ENCODE results near the gene S100A1.

Gene S100A1

GRCh38 chr1:153606194-153606593 lies 22.0 kb upstream of the S100A1 start:
- no peak overlapping the region for H2AFZ ChIP-seq (ENCODE audit: low read length)
- no CpG with 5 or more reads among the region's 11 CpGs for WGBS, 2 donors (ENCODE audit: extremely low coverage in 2 of 2, insufficient read length in 2 of 2, insufficient replicate concordance in 1 of 2)
- H3K18ac ChIP-seq (ENCODE audit: low read length): no peak overlapping the region
- H2BK5ac ChIP-seq (ENCODE audit: low read length): no peak overlapping the region
- no peak overlapping the region for H3K23ac ChIP-seq (ENCODE audit: low read depth, low read length, poor library complexity)
- no peak overlapping the region for H2BK120ac ChIP-seq (ENCODE audit: low read depth, low read length)
- H3K4ac ChIP-seq (ENCODE audit: low read length): no peak overlapping the region
- H3K36me3 ChIP-seq (replicated peaks in 1 of 2; ENCODE audit: control insufficient read depth in 2 of 2, insufficient read depth in 2 of 2, low read length in 2 of 2): no peaks in the 10 kb centered on the region
- H3K14ac ChIP-seq (ENCODE audit: low read length): no peak overlapping the region
- no peaks in the 10 kb centered on the region for H3K27me3 ChIP-seq (ENCODE audit: control insufficient read depth in 3 of 3, insufficient read depth in 3 of 3, low read depth in 1 of 3, low read length in 3 of 3)
- H3K27ac ChIP-seq (replicated peaks; ENCODE audit: low read length): no peak overlapping the region
- no peak overlapping the region for H2BK15ac ChIP-seq (ENCODE audit: low read length)
- H3K79me1 ChIP-seq (ENCODE audit: low read depth, low read length): no peaks in the 10 kb centered on the region
- H4K8ac ChIP-seq (ENCODE audit: low read depth, low read length): no peak overlapping the region
- no peak for DNase-seq (ENCODE audit: low spot score)
- H3K9ac ChIP-seq (ENCODE audit: low read depth, low read length, poor library complexity): no peak overlapping the region
- H3K4me3 ChIP-seq (ENCODE audit: low read length in 2 of 2): no peak overlapping the region
- no peak overlapping the region for H2AK5ac ChIP-seq (ENCODE audit: low read depth, low read length)
- no peaks in the 10 kb centered on the region for H3K9me3 ChIP-seq (replicated peaks in 1 of 2; ENCODE audit: control insufficient read depth in 2 of 2, insufficient read depth in 1 of 2, low read depth in 1 of 2, low read length in 2 of 2)
- H4K91ac ChIP-seq (ENCODE audit: low read depth, low read length, poor library complexity): no peak overlapping the region
- H3K4me1 ChIP-seq (ENCODE audit: control insufficient read depth in 2 of 2, insufficient read depth in 1 of 2, low read depth in 1 of 2, low read length in 2 of 2): peaks cover 12 to 17% of the 10 kb centered on the region in 2 donors
- H3K4me2 ChIP-seq (ENCODE audit: insufficient read depth, low read length, poor library complexity, severe bottlenecking): no peak overlapping the region
- no peak overlapping the region for H2BK12ac ChIP-seq (ENCODE audit: low read length)

DNA sequence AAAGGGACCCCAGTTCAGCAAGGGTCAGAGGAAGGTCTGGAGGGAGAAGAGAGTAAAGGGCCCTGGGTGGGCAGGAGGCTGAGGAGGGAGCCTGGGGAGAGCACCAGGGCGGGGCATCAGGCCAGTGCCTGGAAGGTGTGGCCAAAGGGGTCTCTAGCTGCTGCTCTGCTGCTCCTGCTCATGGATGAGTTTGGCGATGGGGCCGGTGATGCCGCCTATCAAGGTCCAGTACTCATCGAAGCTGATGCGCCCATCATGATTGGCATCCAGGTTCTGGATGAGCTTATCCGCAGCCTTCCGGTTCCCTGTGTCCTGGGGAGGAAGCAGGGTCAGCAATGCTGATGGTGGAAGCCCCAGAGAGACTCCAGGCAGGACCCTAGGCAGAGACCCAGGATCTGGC lies 20.9 kb upstream of the S100A1 start:
- Histone ChIP-seq H3K79me1 (ENCODE audit: low read depth, low read length) (no peaks in the 10 kb centered on the region), H2BK12ac (ENCODE audit: low read length) (no peak overlapping the region), H3K9me3 (replicated peaks in 1 of 2; ENCODE audit: control insufficient read depth in 2 of 2, insufficient read depth in 1 of 2, low read depth in 1 of 2, low read length in 2 of 2) (no peaks in the 10 kb centered on the region), H2AFZ (ENCODE audit: low read length) (no peak overlapping the region), H4K8ac (ENCODE audit: low read depth, low read length) (no peak overlapping the region), H3K23ac (ENCODE audit: low read depth, low read length, poor library complexity) (no peak overlapping the region), H3K4me3 (ENCODE audit: low read length in 2 of 2) (no peak overlapping the region), H3K27ac (replicated peaks; ENCODE audit: low read length) (no peak overlapping the region), H2BK120ac (ENCODE audit: low read depth, low read length) (no peak overlapping the region), H4K91ac (ENCODE audit: low read depth, low read length, poor library complexity) (no peak overlapping the region), H2BK5ac (ENCODE audit: low read length) (no peak overlapping the region), H3K36me3 (replicated peaks in 1 of 2; ENCODE audit: control insufficient read depth in 2 of 2, insufficient read depth in 2 of 2, low read length in 2 of 2) (no peaks in the 10 kb centered on the region), H2AK5ac (ENCODE audit: low read depth, low read length) (peak overlapping the region; percentile 27), H3K4ac (ENCODE audit: low read length) (no peak overlapping the region), H3K18ac (ENCODE audit: low read length) (no peak overlapping the region), H3K9ac (ENCODE audit: low read depth, low read length, poor library complexity) (no peak overlapping the region), H3K14ac (ENCODE audit: low read length) (no peak overlapping the region), H3K27me3 (ENCODE audit: control insufficient read depth in 3 of 3, insufficient read depth in 3 of 3, low read depth in 1 of 3, low read length in 3 of 3) (no peaks in the 10 kb centered on the region), H3K4me1 (ENCODE audit: control insufficient read depth in 2 of 2, insufficient read depth in 1 of 2, low read depth in 1 of 2, low read length in 2 of 2) (peaks cover 17 to 27% of the 10 kb centered on the region in 2 donors), H3K4me2 (ENCODE audit: insufficient read depth, low read length, poor library complexity, severe bottlenecking) (no peak overlapping the region), H2BK15ac (ENCODE audit: low read length) (peak overlapping the region; percentile 38)
- WGBS, 2 donors (ENCODE audit: extremely low coverage in 2 of 2, insufficient read length in 2 of 2, insufficient replicate concordance in 1 of 2): no CpG with 5 or more reads among the region's 8 CpGs
- DNase-seq (ENCODE audit: low spot score): no peak

- Histone ChIP-seq H3K4ac (ENCODE audit: low read length) (no peak overlapping the region), H2BK5ac (ENCODE audit: low read length) (peak overlapping the region; percentile 47), H3K36me3 (replicated peaks in 1 of 2; ENCODE audit: control insufficient read depth in 2 of 2, insufficient read depth in 2 of 2, low read length in 2 of 2) (no peaks in the 10 kb centered on the region), H3K14ac (ENCODE audit: low read length) (no peak overlapping the region), H3K27me3 (ENCODE audit: control insufficient read depth in 3 of 3, insufficient read depth in 3 of 3, low read depth in 1 of 3, low read length in 3 of 3) (no peaks in the 10 kb centered on the region), H3K9ac (ENCODE audit: low read depth, low read length, poor library complexity) (no peak overlapping the region), H2BK120ac (ENCODE audit: low read depth, low read length) (no peak overlapping the region), H2AFZ (ENCODE audit: low read length) (peak overlapping the region; percentile 90), H3K4me3 (ENCODE audit: low read length in 2 of 2) (peak overlapping the region in 1 of 2 donors; percentile 28), H3K23ac (ENCODE audit: low read depth, low read length, poor library complexity) (no peak overlapping the region), H3K18ac (ENCODE audit: low read length) (peak overlapping the region; percentile 20), H3K9me3 (replicated peaks in 1 of 2; ENCODE audit: control insufficient read depth in 2 of 2, insufficient read depth in 1 of 2, low read depth in 1 of 2, low read length in 2 of 2) (no peaks in the 10 kb centered on the region), H3K79me1 (ENCODE audit: low read depth, low read length) (no peaks in the 10 kb centered on the region), H3K4me2 (ENCODE audit: insufficient read depth, low read length, poor library complexity, severe bottlenecking) (no peak overlapping the region), H2BK15ac (ENCODE audit: low read length) (peak overlapping the region; percentile 32), H3K4me1 (ENCODE audit: control insufficient read depth in 2 of 2, insufficient read depth in 1 of 2, low read depth in 1 of 2, low read length in 2 of 2) (peaks cover 21 to 28% of the 10 kb centered on the region in 2 donors), H2BK12ac (ENCODE audit: low read length) (peak overlapping the region; percentile 11), H4K91ac (ENCODE audit: low read depth, low read length, poor library complexity) (peak overlapping the region; percentile 58), H2AK5ac (ENCODE audit: low read depth, low read length) (peak overlapping the region; percentile 73), H3K27ac (replicated peaks; ENCODE audit: low read length) (no peak overlapping the region), H4K8ac (ENCODE audit: low read depth, low read length) (no peak overlapping the region)
- no peak for DNase-seq (ENCODE audit: low spot score)
- WGBS, 2 donors (ENCODE audit: extremely low coverage in 2 of 2, insufficient read length in 2 of 2, insufficient replicate concordance in 1 of 2): no CpG with 5 or more reads among the region's 7 CpGs
These were observed 20.0 kb upstream of the S100A1 start for GRCh38 chr1:153608089-153608682.

DNA sequence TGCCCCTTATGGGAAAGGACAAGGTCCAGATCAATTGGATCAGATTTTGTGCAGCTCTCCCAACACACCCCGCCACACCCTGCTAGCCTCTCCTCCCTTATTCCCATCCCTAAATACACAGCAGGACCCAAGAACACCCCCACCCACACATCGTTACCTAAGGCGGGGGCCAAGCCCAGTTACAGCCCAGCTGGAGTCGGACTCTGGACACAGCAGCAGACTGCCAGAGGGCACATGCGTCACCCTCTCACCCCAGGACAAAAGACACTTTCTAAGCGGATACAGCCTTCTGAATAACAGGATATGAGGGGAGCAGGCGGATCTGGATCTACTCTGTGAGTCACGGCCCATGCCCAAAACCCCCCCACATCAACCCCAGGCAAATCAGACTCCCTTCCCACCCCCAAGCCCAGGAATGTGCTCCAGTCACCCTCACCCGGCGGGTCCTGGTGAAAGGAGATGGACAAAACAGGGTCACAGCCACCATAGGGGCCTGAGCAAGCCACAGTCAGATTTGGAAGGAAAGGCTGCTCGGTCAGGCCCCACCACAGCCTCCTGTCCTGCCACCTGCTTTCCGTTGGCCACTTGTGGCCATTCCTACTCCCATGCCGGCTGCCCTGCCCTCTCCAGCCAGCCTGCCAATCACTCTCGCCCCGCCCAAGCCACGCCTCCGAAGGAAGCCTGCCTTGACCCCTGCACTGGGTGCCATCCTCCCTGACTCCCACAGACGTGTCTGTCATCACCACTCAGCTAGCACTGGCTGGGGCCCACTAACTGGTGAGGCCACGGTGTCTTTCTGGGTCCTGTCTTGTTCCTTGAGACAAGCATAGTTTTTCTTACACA lies 19.3 kb upstream of the S100A1 start:
- Histone ChIP-seq H3K9ac (ENCODE audit: low read depth, low read length, poor library complexity) (no peak overlapping the region), H3K18ac (ENCODE audit: low read length) (peak overlapping the region; percentile 69), H2BK120ac (ENCODE audit: low read depth, low read length) (no peak overlapping the region), H2BK5ac (ENCODE audit: low read length) (peak overlapping the region; percentile 47), H3K27ac (replicated peaks; ENCODE audit: low read length) (peak overlapping the region; percentile 5), H3K36me3 (replicated peaks in 1 of 2; ENCODE audit: control insufficient read depth in 2 of 2, insufficient read depth in 2 of 2, low read length in 2 of 2) (no peaks in the 10 kb centered on the region), H3K4me2 (ENCODE audit: insufficient read depth, low read length, poor library complexity, severe bottlenecking) (no peak overlapping the region), H2AK5ac (ENCODE audit: low read depth, low read length) (peak overlapping the region; percentile 73), H2AFZ (ENCODE audit: low read length) (peak overlapping the region; percentile 90), H4K8ac (ENCODE audit: low read depth, low read length) (no peak overlapping the region), H4K91ac (ENCODE audit: low read depth, low read length, poor library complexity) (no peak overlapping the region), H3K4me3 (ENCODE audit: low read length in 2 of 2) (peak overlapping the region in 1 of 2 donors; percentile 28), H2BK15ac (ENCODE audit: low read length) (peak overlapping the region; percentile 32), H3K23ac (ENCODE audit: low read depth, low read length, poor library complexity) (no peak overlapping the region), H3K4me1 (ENCODE audit: control insufficient read depth in 2 of 2, insufficient read depth in 1 of 2, low read depth in 1 of 2, low read length in 2 of 2) (peaks cover 21 to 28% of the 10 kb centered on the region in 2 donors), H3K27me3 (ENCODE audit: control insufficient read depth in 3 of 3, insufficient read depth in 3 of 3, low read depth in 1 of 3, low read length in 3 of 3) (no peaks in the 10 kb centered on the region), H2BK12ac (ENCODE audit: low read length) (no peak overlapping the region), H3K14ac (ENCODE audit: low read length) (peak overlapping the region; percentile 27), H3K9me3 (replicated peaks in 1 of 2; ENCODE audit: control insufficient read depth in 2 of 2, insufficient read depth in 1 of 2, low read depth in 1 of 2, low read length in 2 of 2) (no peaks in the 10 kb centered on the region), H3K4ac (ENCODE audit: low read length) (no peak overlapping the region), H3K79me1 (ENCODE audit: low read depth, low read length) (no peaks in the 10 kb centered on the region)
- no CpG with 5 or more reads among the region's 19 CpGs for WGBS, 2 donors (ENCODE audit: extremely low coverage in 2 of 2, insufficient read length in 2 of 2, insufficient replicate concordance in 1 of 2)
- DNase-seq (ENCODE audit: low spot score): peak; percentile 33
